B cell (primary cell): ENCODE measurements around the gene MTUS2. TPM values are rescaled to one million over a fixed set of nuclear protein-coding genes. Genes with fewer than 3 reads are reported as not detected.

Experiments used
- ATAC-seq: fragments of 200-7000 bp; cut with Tn5 transposase; one replicate; pipeline ENCODE4 v1.10.0; 2021; ENCODE audit warnings: low read depth, mild to moderate bottlenecking, moderate number of reproducible peaks, moderate library complexity
- CTCF ChIA-PET: fragments of 350-600 bp; sonication (Branson Sonifier 250); formaldehyde crosslinking; loops from one replicate; lab custom pipeline; 2021; ENCODE audit warnings: antibody characterized with exemption, inconsistent platforms; lab: Charles Lee
- POLR2A ChIA-PET: fragments of 350-600 bp; sonication (Branson Sonifier 250); formaldehyde crosslinking; loops from one replicate; lab custom pipeline; 2021; ENCODE audit warnings: antibody characterized with exemption; lab: Charles Lee
- DNase-seq: peaks from one replicate; pipeline ENCODE4 v3.0.0; 2013
- H2AFZ ChIP-seq: 2 replicates; pipeline ENCODE4 v1.6.1; 2012; ENCODE audit warnings: mild to moderate bottlenecking, low read depth, low read length; ENCODE audit not compliant: insufficient read depth, poor library complexity, severe bottlenecking
- H3K27ac ChIP-seq, 2 donors: 1 replicate in 1 of 2; 2 replicates in 1 of 2; pipeline ENCODE4 v1.5.1; 2012 to 2013; ENCODE audit warnings: low read length in 2 of 2, mild to moderate bottlenecking in 2 of 2, moderate library complexity in 1 of 2
- H3K27me3 ChIP-seq, 4 experiments: fragments of 200-600 bp in 1 of 4; sonication (generic) in 1 of 4; replicated peaks in 1 of 4; 1 replicate in 2 of 4; 2 replicates in 2 of 4; pipeline versions ENCODE4 v1.6.1 to v1.7.0; 2013 to 2016; ENCODE audit warnings: low read length in 3 of 4, mild to moderate bottlenecking in 2 of 4, mixed read lengths in 1 of 4, moderate library complexity in 1 of 4; ENCODE audit not compliant: insufficient read depth in 4 of 4, control insufficient read depth in 3 of 4; ENCODE audit errors: control extremely low read depth in 1 of 4
- H3K36me3 ChIP-seq, 2 experiments: replicated peaks in 1 of 2; 1 replicate in 1 of 2; 2 replicates in 1 of 2; pipeline versions ENCODE4 v1.6.1 to v1.7.1; 2013; ENCODE audit warnings: low read length in 1 of 2; ENCODE audit not compliant: insufficient read depth in 2 of 2, control insufficient read depth in 1 of 2; ENCODE audit errors: control extremely low read depth in 1 of 2, extremely low read depth in 1 of 2
- H3K4me1 ChIP-seq, 2 donors: fragments of 200-600 bp in 1 of 2; sonication (generic) in 1 of 2; 1 replicate in 1 of 2; 2 replicates in 1 of 2; pipeline versions ENCODE4 v1.5.1 to v1.6.1; 2013 to 2017; ENCODE audit warnings: low read length in 2 of 2; ENCODE audit not compliant: control insufficient read depth in 2 of 2, insufficient read depth in 2 of 2
- H3K4me2 ChIP-seq: replicated peaks from 2 replicates; pipeline ENCODE3; 2012; ENCODE audit warnings: mild to moderate bottlenecking, low read depth, low read length; ENCODE audit not compliant: poor library complexity, severe bottlenecking
- H3K4me3 ChIP-seq, 5 experiments: fragments of 200-600 bp in 1 of 5; sonication (generic) in 1 of 5; 1 replicate in 3 of 5; 2 replicates in 2 of 5; pipeline versions ENCODE4 v1.5.1 to v1.7.0; 2011 to 2016; ENCODE audit warnings: low read length in 4 of 5, mild to moderate bottlenecking in 4 of 5, low read depth in 2 of 5, control low read depth in 1 of 5, moderate library complexity in 1 of 5; ENCODE audit not compliant: insufficient read depth in 1 of 5; ENCODE audit errors: control extremely low read depth in 1 of 5, extremely low read depth in 1 of 5
- H3K79me2 ChIP-seq: fragments of 200-600 bp; sonication (generic); one replicate; pipeline ENCODE4 v1.6.0; 2016; ENCODE audit warnings: low read length; ENCODE audit not compliant: control insufficient read depth, insufficient read depth
- H3K9ac ChIP-seq: fragments of 200-600 bp; sonication (generic); 2 replicates; pipeline ENCODE4 v1.6.1; 2017; ENCODE audit warnings: mild to moderate bottlenecking, low read length, moderate library complexity
- H3K9me3 ChIP-seq, 3 donors: one replicate each; pipeline versions ENCODE4 v1.6.1 to v1.7.1; 2013; ENCODE audit warnings: low read length in 2 of 3; ENCODE audit not compliant: control insufficient read depth in 2 of 3, insufficient read depth in 1 of 3; ENCODE audit errors: control extremely low read depth in 1 of 3
- H4K20me1 ChIP-seq: 2 replicates; pipeline ENCODE4 v1.6.0; 2012; ENCODE audit warnings: mild to moderate bottlenecking, low read length; ENCODE audit not compliant: insufficient read depth, control insufficient read depth, poor library complexity, severe bottlenecking
- H3K27ac Mint-ChIP-seq: one replicate; pipeline ENCODE4 v1.8.0; 2021; ENCODE audit warnings: mixed read lengths
- H3K27me3 Mint-ChIP-seq: one replicate; pipeline ENCODE4 v1.8.0; 2021; ENCODE audit warnings: mixed read lengths
- H3K4me1 Mint-ChIP-seq: one replicate; pipeline ENCODE4 v1.8.0; 2021; ENCODE audit warnings: mixed read lengths
- H3K4me3 Mint-ChIP-seq: one replicate; pipeline ENCODE4 v1.8.0; 2021; ENCODE audit warnings: mixed read lengths
- H3K9me3 Mint-ChIP-seq: one replicate; pipeline ENCODE4 v1.8.0; 2022; ENCODE audit warnings: mixed read lengths; ENCODE audit not compliant: insufficient read depth
- CTCF ChIP-seq: fragments of 200-600 bp; IDR thresholded peaks from one replicate; pipeline ENCODE4 v1.8.0; 2022; ENCODE audit warnings: antibody characterized with exemption, mild to moderate bottlenecking
- EZH2 ChIP-seq: IDR thresholded peaks from 2 replicates; pipeline ENCODE4 v1.6.1; 2012; ENCODE audit warnings: borderline replicate concordance, low read depth, mild to moderate bottlenecking, moderate library complexity, low read length; ENCODE audit not compliant: insufficient read depth, poor library complexity, severe bottlenecking
- WGBS: methylation state at CpG from one replicate; pipeline ENCODE4 v1.1.5; 2013; ENCODE audit warnings: missing lambda C conversion rate; ENCODE audit not compliant: insufficient coverage; 5-methylcytosine and 5-hydroxymethylcytosine counted together
- intact Hi-C: fragments of 100-400 bp; cut with micrococcal nuclease; formaldehyde crosslinking; loops from one replicate; pipeline ENCODE4 v1.10.0; 2022
- polyA plus RNA-seq: library from polyadenylated mRNA; depleted of rRNA; stranded (reverse); fragments of >200 nt; gene quantifications from 2 replicates; pipeline ENCODE4 v1.2.3, GENCODE V29; 2012
- total RNA-seq, 2 donors: library from RNA; stranded (reverse); fragments of 120-200 nt in 1 of 2; gene quantifications; 1 replicate in 1 of 2; 2 replicates in 1 of 2; pipeline versions ENCODE4 v1.2.3 to v1.2.4, GENCODE V29; 2013 to 2022

MTUS2 gene
- total and polyA plus RNA-seq, 2 donors (not counting 1 experiment from before 2014, with no cell fraction given), result 0.12 TPM; not detected in 1

DNA sequence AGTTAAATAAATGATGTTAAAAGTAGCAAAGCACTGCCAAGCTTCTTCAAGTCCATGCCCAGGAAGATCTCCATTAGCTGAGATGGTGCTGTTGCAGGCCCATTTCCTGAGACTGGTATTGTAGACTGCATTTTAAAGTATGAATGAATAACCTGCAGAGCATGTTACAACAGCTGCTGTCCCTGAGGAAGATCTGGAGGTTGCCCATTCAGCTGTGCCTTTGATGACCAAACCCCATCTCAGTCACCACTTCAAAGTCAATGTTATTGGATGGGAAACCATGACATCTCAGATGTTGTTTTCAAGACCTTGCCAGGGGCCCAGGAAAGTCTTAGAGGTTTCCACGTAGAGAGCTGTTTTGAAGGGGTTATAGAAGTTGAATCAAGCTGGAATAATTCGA, 281.3 kb downstream of the MTUS2 start:
- no peaks in the 10 kb centered on the region for H4K20me1 ChIP-seq
- H3K79me2 ChIP-seq, result no peaks in the 10 kb centered on the region
- Mint-ChIP-seq H3K4me3 (no peak overlapping the region), H3K4me1 (no peaks in the 10 kb centered on the region), H3K27me3 (peaks cover 34% of the 10 kb centered on the region), H3K27ac (no peak overlapping the region), H3K9me3 (peaks cover 3% of the 10 kb centered on the region)
- 34% methylated on average over 2 of the region's 2 CpGs for WGBS
- H3K27me3 ChIP-seq, result peaks cover 0 to 3% (median 0%) of the 10 kb centered on the region in 4 experiments
- ChIA-PET POLR2A (no interaction called here), CTCF (no interaction called here)
- H3K4me1 ChIP-seq, result no peaks in the 10 kb centered on the region
- no peak overlapping the region for H3K4me3 ChIP-seq
- no peak overlapping the region for H3K27ac ChIP-seq
- intact Hi-C loops, result no loop called here
- no peak overlapping the region for H3K9ac ChIP-seq
- TF ChIP-seq EZH2 (no peak), CTCF (no peak)
- H3K36me3 ChIP-seq, result no peaks in the 10 kb centered on the region
- DNase-seq (no peak), ATAC-seq (no peak)
- H3K9me3 ChIP-seq, result no peaks in the 10 kb centered on the region
- H3K4me2 ChIP-seq, result no peak overlapping the region
- H2AFZ ChIP-seq, result no peak overlapping the region

DNA sequence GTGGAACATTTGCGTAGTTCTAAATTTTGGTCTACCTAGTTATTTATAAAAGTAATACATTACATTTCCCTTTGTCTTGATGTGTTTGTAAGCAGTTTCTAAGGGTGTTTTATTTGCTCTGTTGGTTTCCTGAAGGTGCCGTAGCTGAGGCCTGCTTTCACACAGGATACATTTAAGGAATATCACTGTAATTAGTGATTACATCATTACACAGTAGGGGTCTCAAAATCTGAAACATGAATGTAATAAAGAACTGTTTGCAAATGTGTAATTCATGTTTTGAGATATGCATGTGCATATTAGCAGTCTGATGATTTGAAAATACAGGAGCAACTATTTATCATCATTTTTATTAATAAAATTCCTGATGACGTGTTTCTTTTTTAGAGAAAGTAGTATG, 281.8 kb downstream of the MTUS2 start:
- Histone ChIP-seq H4K20me1 (no peaks in the 10 kb centered on the region), H3K79me2 (no peaks in the 10 kb centered on the region), H3K27me3 (peaks cover 0 to 3% (median 0%) of the 10 kb centered on the region in 4 experiments), H3K36me3 (no peaks in the 10 kb centered on the region), H3K4me1 (no peaks in the 10 kb centered on the region), H3K9me3 (no peaks in the 10 kb centered on the region), H3K27ac (no peak overlapping the region), H3K4me3 (no peak overlapping the region), H3K9ac (no peak overlapping the region), H3K4me2 (no peak overlapping the region), H2AFZ (no peak overlapping the region)
- H3K27me3 Mint-ChIP-seq, result peaks cover 35% of the 10 kb centered on the region
- POLR2A ChIA-PET, result no interaction called here
- WGBS, result no CpG with 5 or more reads among the region's 3 CpGs
- intact Hi-C loops, result no loop called here
- no peaks in the 10 kb centered on the region for H3K4me1 Mint-ChIP-seq
- H3K4me3 Mint-ChIP-seq, result no peak overlapping the region
- no peak overlapping the region for H3K27ac Mint-ChIP-seq
- TF ChIP-seq EZH2 (no peak), CTCF (no peak)
- ATAC-seq (no peak), DNase-seq (no peak)
- peaks cover under 1% of the 10 kb centered on the region for H3K9me3 Mint-ChIP-seq
- CTCF ChIA-PET, result no interaction called here
